ENCODE data around the gene BCL2.

Gene BCL2

DNA sequence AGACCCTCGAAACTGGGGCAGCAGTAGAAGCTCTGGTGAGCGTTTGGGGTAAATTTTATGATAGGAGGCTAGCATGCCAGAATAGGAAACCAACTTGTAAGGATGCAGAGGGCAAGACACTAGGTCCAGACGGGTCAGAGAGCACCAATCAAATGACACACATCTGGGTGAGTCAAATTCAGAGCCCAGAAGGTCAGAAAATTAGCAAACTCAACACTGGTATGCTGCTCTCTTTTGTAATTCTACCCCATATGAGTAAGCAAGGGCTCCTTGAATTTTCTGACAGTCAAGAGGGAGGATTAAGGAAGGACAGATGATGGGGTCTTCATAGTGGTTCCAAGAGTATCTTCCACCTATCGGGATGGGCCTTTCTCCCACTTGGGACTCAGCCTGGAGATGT lies 209.8 kb downstream of the BCL2 start:
- Histone ChIP-seq H3K9me3 (ENCODE audit: control insufficient read depth, insufficient read depth, low read length) (no peaks in the 10 kb centered on the region), H3K36me3 (ENCODE audit: control insufficient read depth, insufficient read depth, low read length) (no peaks in the 10 kb centered on the region), H3K27ac (ENCODE audit: low read length) (no peak overlapping the region), H3K4me1 (ENCODE audit: control insufficient read depth, insufficient read depth, low read length) (no peaks in the 10 kb centered on the region), H3K27me3 (ENCODE audit: control insufficient read depth, insufficient read depth, low read length) (no peaks in the 10 kb centered on the region), H3K4me3 (ENCODE audit: low read length) (no peak overlapping the region)
- no CpG with 5 or more reads among the region's 4 CpGs for WGBS (ENCODE audit: insufficient coverage, insufficient read length)
- no peak for DNase-seq (ENCODE audit: low read depth, low spot score)

- Histone ChIP-seq H3K4me1 (ENCODE audit: control insufficient read depth, insufficient read depth, low read length) (no peaks in the 10 kb centered on the region), H3K4me3 (ENCODE audit: low read length) (no peak overlapping the region), H3K9me3 (ENCODE audit: control insufficient read depth, insufficient read depth, low read length) (no peaks in the 10 kb centered on the region), H3K27me3 (ENCODE audit: control insufficient read depth, insufficient read depth, low read length) (no peaks in the 10 kb centered on the region), H3K36me3 (ENCODE audit: control insufficient read depth, insufficient read depth, low read length) (no peaks in the 10 kb centered on the region), H3K27ac (ENCODE audit: low read length) (no peak overlapping the region)
- DNase-seq (ENCODE audit: low read depth, low spot score): no peak
- no CpG with 5 or more reads among the region's 5 CpGs for WGBS (ENCODE audit: insufficient coverage, insufficient read length)
These were observed 210.5 kb downstream of the BCL2 start for GRCh38 chr18:63109022-63109421.

DNA sequence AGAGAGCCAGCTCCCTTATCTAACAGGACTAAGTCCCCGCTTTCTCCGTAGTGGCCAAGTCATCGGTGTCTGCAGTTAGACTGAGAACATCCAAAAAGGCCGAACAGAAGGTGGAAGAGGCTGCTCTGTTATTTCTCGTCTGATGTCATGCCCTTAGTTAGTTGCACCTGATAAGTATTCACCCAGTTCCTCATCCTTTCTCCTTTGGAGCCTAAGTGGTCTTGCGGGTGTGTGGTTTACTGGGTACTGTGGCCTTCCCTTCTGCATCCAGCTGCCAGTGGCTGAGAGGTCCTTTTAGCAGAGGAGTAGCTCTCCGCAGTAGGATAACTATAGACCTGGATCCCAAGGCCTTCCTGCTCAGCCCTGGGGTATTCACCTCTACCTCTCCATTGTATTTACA lies 211.6 kb downstream of the BCL2 start:
- Histone ChIP-seq H3K27ac (ENCODE audit: low read length) (no peak overlapping the region), H3K27me3 (ENCODE audit: control insufficient read depth, insufficient read depth, low read length) (no peaks in the 10 kb centered on the region), H3K4me3 (ENCODE audit: low read length) (no peak overlapping the region), H3K4me1 (ENCODE audit: control insufficient read depth, insufficient read depth, low read length) (peaks cover 3% of the 10 kb centered on the region; the same call in 1 of the 2 replicates), H3K36me3 (ENCODE audit: control insufficient read depth, insufficient read depth, low read length) (no peaks in the 10 kb centered on the region), H3K9me3 (ENCODE audit: control insufficient read depth, insufficient read depth, low read length) (no peaks in the 10 kb centered on the region)
- WGBS (ENCODE audit: insufficient coverage, insufficient read length): no CpG with 5 or more reads among the region's 7 CpGs
- no peak for DNase-seq (ENCODE audit: low read depth, low spot score)

GRCh38 chr18:63107171-63107845 lies 212.3 kb downstream of the BCL2 start:
- WGBS (ENCODE audit: insufficient coverage, insufficient read length): no CpG with 5 or more reads among the region's 6 CpGs
- Histone ChIP-seq H3K36me3 (ENCODE audit: control insufficient read depth, insufficient read depth, low read length) (no peaks in the 10 kb centered on the region), H3K9me3 (ENCODE audit: control insufficient read depth, insufficient read depth, low read length) (no peaks in the 10 kb centered on the region), H3K27ac (ENCODE audit: low read length) (no peak overlapping the region), H3K4me1 (ENCODE audit: control insufficient read depth, insufficient read depth, low read length) (peaks cover 3% of the 10 kb centered on the region; the same call in 1 of the 2 replicates), H3K27me3 (ENCODE audit: control insufficient read depth, insufficient read depth, low read length) (no peaks in the 10 kb centered on the region), H3K4me3 (ENCODE audit: low read length) (no peak overlapping the region)
- DNase-seq (ENCODE audit: low read depth, low spot score): no peak

- Histone ChIP-seq H3K27me3 (ENCODE audit: control insufficient read depth, insufficient read depth, low read length) (no peaks in the 10 kb centered on the region), H3K27ac (ENCODE audit: low read length) (no peak overlapping the region), H3K4me1 (ENCODE audit: control insufficient read depth, insufficient read depth, low read length) (peaks cover 3% of the 10 kb centered on the region; the same call in 1 of the 2 replicates), H3K4me3 (ENCODE audit: low read length) (no peak overlapping the region), H3K9me3 (ENCODE audit: control insufficient read depth, insufficient read depth, low read length) (no peaks in the 10 kb centered on the region), H3K36me3 (ENCODE audit: control insufficient read depth, insufficient read depth, low read length) (no peaks in the 10 kb centered on the region)
- no CpG with 5 or more reads among the region's 3 CpGs for WGBS (ENCODE audit: insufficient coverage, insufficient read length)
- no peak for DNase-seq (ENCODE audit: low read depth, low spot score)
These were observed 212.8 kb downstream of the BCL2 start for GRCh38 chr18:63106727-63107126.

- Histone ChIP-seq H3K27ac (ENCODE audit: low read length) (no peak overlapping the region), H3K4me1 (ENCODE audit: control insufficient read depth, insufficient read depth, low read length) (peaks cover 3% of the 10 kb centered on the region; the same call in 1 of the 2 replicates), H3K36me3 (ENCODE audit: control insufficient read depth, insufficient read depth, low read length) (no peaks in the 10 kb centered on the region), H3K9me3 (ENCODE audit: control insufficient read depth, insufficient read depth, low read length) (no peaks in the 10 kb centered on the region), H3K4me3 (ENCODE audit: low read length) (no peak overlapping the region), H3K27me3 (ENCODE audit: control insufficient read depth, insufficient read depth, low read length) (no peaks in the 10 kb centered on the region)
- WGBS (ENCODE audit: insufficient coverage, insufficient read length): no CpG with 5 or more reads among the region's 14 CpGs
- DNase-seq (ENCODE audit: low read depth, low spot score): no peak
These were observed 213.8 kb downstream of the BCL2 start for GRCh38 chr18:63105636-63106316.

GRCh38 chr18:63104868-63105267 lies 214.7 kb downstream of the BCL2 start:
- H3K36me3 ChIP-seq (ENCODE audit: control insufficient read depth, insufficient read depth, low read length): no peaks in the 10 kb centered on the region
- no peak overlapping the region for H3K27ac ChIP-seq (ENCODE audit: low read length)
- H3K27me3 ChIP-seq (ENCODE audit: control insufficient read depth, insufficient read depth, low read length): no peaks in the 10 kb centered on the region
- H3K9me3 ChIP-seq (ENCODE audit: control insufficient read depth, insufficient read depth, low read length): no peaks in the 10 kb centered on the region
- no peak for DNase-seq (ENCODE audit: low read depth, low spot score)
- WGBS (ENCODE audit: insufficient coverage, insufficient read length): no CpG with 5 or more reads among the region's 12 CpGs
- H3K4me1 ChIP-seq (ENCODE audit: control insufficient read depth, insufficient read depth, low read length): peaks cover 3% of the 10 kb centered on the region; the same call in 1 of the 2 replicates
- no peak overlapping the region for H3K4me3 ChIP-seq (ENCODE audit: low read length)

GRCh38 chr18:63102941-63103744 lies 216.4 kb downstream of the BCL2 start:
- H3K36me3 ChIP-seq (ENCODE audit: control insufficient read depth, insufficient read depth, low read length): no peaks in the 10 kb centered on the region
- no peak overlapping the region for H3K27ac ChIP-seq (ENCODE audit: low read length)
- WGBS (ENCODE audit: insufficient coverage, insufficient read length): 100% methylated on average over 3 of the region's 7 CpGs
- H3K4me1 ChIP-seq (ENCODE audit: control insufficient read depth, insufficient read depth, low read length): peaks cover 3% of the 10 kb centered on the region; the same call in 1 of the 2 replicates
- H3K9me3 ChIP-seq (ENCODE audit: control insufficient read depth, insufficient read depth, low read length): no peaks in the 10 kb centered on the region
- no peak for DNase-seq (ENCODE audit: low read depth, low spot score)
- H3K27me3 ChIP-seq (ENCODE audit: control insufficient read depth, insufficient read depth, low read length): no peaks in the 10 kb centered on the region
- no peak overlapping the region for H3K4me3 ChIP-seq (ENCODE audit: low read length)

DNA sequence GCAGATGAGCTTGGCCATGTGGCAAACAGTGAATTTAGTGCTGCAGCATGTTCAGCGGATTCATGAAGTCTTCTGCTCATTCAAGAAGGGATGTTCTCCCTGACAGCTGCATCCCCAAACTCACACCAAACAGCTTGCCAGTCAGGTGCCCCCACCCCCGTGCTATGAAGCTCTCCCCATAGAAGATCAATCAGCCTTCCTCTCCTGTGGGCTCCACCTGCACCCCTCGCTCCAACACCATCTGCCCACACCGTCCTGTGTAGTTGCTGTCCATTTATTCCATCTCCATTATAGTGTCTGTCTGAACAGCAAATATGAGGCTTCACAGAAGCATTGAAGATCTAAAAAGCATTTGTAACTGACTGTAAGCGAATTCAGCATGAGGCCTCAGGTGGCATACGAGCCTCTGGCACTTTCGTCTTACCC lies 218.9 kb downstream of the BCL2 start:
- Histone ChIP-seq H3K9me3 (ENCODE audit: control insufficient read depth, insufficient read depth, low read length) (no peaks in the 10 kb centered on the region), H3K27ac (ENCODE audit: low read length) (no peak overlapping the region), H3K4me3 (ENCODE audit: low read length) (no peak overlapping the region), H3K36me3 (ENCODE audit: control insufficient read depth, insufficient read depth, low read length) (no peaks in the 10 kb centered on the region), H3K27me3 (ENCODE audit: control insufficient read depth, insufficient read depth, low read length) (no peaks in the 10 kb centered on the region), H3K4me1 (ENCODE audit: control insufficient read depth, insufficient read depth, low read length) (peaks cover 3% of the 10 kb centered on the region; the same call in 1 of the 2 replicates)
- WGBS (ENCODE audit: insufficient coverage, insufficient read length): no CpG with 5 or more reads among the region's 7 CpGs
- DNase-seq (ENCODE audit: low read depth, low spot score): no peak

- no peaks in the 10 kb centered on the region for H3K9me3 ChIP-seq (ENCODE audit: control insufficient read depth, insufficient read depth, low read length)
- DNase-seq (ENCODE audit: low read depth, low spot score): no peak
- peaks cover 3% of the 10 kb centered on the region; the same call in 1 of the 2 replicates for H3K4me1 ChIP-seq (ENCODE audit: control insufficient read depth, insufficient read depth, low read length)
- H3K27ac ChIP-seq (ENCODE audit: low read length): no peak overlapping the region
- WGBS (ENCODE audit: insufficient coverage, insufficient read length): no CpG with 5 or more reads among the region's 10 CpGs
- no peaks in the 10 kb centered on the region for H3K36me3 ChIP-seq (ENCODE audit: control insufficient read depth, insufficient read depth, low read length)
- no peaks in the 10 kb centered on the region for H3K27me3 ChIP-seq (ENCODE audit: control insufficient read depth, insufficient read depth, low read length)
- H3K4me3 ChIP-seq (ENCODE audit: low read length): no peak overlapping the region
These were observed 219.5 kb downstream of the BCL2 start for GRCh38 chr18:63099848-63100629.
